GM19372 (cell line): ENCODE measurements around the gene DEFB118.
"Not testable (repeated sequence)": the region's sequence is repeated elsewhere in the genome, so short reads cannot be mapped to it uniquely, and the experiment has no call there.

Experiments
- ATAC-seq: cut with Tn5 transposase; IDR thresholded peaks from one replicate; pipeline ENCODE4 v1.9.1; 2021; ENCODE audit warnings: mild to moderate bottlenecking, low read depth, moderate library complexity; ENCODE audit not compliant: unreplicated experiment

DEFB118 gene, protein sequence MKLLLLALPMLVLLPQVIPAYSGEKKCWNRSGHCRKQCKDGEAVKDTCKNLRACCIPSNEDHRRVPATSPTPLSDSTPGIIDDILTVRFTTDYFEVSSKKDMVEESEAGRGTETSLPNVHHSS

DNA sequence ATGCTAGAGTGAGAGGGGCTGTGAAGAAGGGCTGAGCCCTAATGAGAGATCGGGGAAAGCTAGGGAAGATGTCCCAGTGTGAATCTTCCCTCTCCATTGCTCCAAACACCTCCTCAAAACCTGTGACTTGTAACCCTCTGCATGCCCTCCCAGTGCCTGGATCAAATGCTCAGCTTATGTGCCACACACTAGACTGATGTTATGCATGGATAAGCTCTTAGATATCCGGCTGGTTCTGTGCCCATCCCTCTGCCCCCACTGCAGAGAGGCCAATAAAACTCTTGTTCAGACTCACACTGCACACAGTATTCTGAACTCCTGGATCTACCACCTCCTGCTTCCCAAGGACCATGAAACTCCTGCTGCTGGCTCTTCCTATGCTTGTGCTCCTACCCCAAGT is at the start of gene DEFB118:
TSS of gene DEFB118 (plus strand) at position 301 of the 400 bp plus-strand sequence. CDS start at position 351, 50 bp downstream.
- ATAC-seq: no peak

DNA sequence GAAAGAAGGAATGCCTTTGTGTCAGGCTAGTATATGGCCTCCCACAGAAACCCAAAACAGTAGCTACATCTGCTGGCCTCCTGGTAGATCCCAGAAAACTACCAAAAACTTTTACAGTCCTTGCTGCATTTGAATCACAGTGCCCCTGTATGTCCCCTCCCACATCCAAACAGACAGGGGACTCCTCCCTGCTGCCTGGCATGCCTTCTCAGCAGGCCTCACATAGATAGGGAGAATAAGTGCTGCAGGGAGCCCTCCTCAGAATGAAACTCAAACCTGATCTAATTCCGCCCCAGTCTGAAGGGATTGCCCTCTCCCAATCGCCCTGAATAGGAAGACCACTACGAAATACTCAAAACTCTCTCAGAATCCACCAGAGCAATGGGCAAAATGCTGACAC is 45.9 kb upstream of the DEFB118 start:
- ATAC-seq: no peak

DNA sequence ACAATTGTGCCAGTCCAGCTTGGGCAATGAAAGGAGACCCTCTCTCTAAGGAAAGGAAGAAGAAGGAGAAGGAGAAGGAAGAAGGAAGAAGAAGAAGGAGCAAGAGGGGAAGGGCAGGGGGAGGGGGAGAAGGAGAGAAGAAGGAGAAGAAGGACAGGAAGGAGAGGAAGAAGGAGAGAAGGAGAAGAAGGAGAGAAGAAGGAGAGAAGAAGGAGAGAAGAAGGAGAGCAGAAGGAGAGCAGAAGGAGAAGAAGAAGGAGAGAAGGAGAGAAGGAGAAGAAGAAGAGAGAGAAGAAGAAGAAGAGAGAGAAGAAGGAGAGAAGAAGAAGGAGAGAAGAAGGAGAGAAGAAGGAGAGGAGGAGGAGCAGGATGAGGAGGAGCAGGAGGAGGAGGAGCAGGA is 37.5 kb upstream of the DEFB118 start:
- ATAC-seq: no peak

DNA sequence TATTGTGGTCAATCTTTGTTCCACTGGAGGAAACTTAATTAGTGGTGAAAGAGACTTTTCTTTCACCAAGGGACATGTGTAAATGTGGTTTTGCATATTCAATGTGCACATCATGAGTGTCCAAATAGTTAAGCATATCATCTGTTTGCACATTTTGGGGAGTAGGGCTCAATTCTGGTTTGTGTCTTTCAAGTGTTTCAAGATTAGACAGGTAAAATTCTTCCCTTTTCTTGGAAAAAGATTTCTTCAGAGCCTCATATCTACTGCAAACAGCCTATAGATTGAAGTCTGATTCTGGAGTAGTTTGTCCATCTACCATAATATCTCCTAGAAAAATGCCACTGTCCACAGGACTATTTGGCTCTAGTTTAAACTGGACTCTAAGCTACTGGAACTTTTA is 26.9 kb upstream of the DEFB118 start:
- ATAC-seq: no peak

DNA sequence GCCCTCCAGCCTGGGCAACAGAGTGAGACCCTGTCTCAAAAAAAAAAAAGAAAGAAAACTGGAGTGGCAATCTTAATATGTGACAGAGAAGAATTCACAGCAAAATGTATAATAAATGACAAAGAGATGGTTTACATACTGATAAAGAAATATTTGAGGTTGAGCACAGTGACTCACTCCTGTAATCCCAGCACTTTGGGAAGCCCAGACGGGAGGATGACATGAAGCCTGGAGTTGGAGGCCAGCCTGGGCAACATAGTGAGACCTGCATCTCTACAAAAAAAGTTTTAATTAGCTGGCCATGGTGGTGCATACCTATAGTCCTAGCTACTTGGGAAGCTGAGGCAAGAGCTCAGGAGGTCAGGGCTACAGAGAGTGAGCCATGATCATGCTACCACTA is 12.4 kb upstream of the DEFB118 start:
- no peak for ATAC-seq

DNA sequence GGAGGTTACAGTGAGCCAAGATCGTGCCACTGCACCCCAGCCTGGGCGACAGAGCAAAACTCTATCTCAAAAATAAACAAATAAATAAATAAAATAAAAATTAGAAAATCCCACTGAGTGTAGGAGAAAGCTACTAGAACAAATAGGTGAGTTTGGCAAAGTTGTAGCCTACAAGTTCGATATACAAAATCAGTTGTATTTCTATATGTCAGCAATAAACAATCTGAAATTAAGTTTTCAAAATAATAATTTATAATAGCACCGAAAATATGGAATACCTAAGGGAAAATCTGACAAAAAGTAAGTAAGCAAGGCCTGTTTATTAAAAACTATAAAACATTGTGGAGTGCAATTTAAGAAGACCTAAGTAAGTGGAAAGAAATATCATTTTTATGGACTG is 5.1 kb upstream of the DEFB118 start:
- ATAC-seq: no peak

DNA sequence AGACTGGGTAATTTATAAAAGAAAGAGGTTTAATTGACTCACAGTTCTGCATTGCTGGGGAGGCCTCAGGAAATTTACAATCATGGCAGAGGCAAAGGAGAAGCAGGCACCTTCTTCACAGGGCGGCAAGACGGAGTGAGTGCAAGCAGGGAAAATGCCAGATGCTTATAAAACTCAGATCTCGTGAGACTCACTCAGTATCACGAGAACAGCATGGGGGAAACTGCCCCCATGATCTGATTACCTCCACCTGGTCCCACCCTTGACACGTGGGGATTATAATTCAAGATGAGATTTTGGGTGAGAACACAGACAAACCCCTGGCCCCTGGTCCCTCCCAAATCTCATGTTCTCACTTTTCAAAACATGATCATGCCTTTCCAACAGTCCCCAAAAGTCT is 4.1 kb upstream of the DEFB118 start:
- ATAC-seq: not testable (repeated sequence)

DNA sequence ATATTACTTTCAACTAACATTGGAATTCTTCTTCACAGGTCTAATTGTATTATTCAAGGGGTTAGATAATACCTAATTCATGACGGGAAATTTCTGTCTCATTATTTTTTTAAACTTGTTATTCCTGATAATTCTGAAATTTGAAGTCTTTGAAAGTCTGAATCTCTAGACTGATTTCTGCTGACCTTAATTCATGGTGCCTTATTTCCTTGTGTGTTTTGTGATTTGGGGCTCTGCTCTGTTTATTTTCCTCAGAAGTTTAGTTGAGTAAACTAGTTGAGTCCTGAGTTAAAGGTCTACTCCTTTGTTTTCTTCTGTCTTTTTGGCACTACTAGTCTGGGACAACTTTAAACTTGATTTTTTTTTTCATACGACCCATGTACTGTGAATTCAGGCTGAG is 5.9 kb downstream of the DEFB118 start:
- no peak for ATAC-seq

DNA sequence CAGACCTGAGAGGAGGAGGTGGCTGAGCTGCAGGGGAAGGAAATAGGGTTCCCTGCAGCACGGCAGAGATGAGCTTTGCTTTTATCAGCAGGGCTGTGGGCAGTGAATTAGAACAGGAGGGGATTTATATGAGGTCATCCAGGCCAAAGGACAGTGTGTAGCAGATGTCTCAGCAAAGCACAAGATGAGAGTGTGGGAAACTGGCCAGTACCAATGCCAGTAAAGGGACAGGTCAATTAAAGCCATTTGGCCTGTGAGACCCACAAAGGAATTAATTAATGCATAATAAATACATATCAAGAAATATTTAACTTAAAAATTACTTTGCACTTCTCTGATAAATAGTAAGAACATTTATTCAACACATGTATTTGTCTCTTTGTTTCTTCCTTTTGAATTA is 22.1 kb downstream of the DEFB118 start, which contains the start of gene DEFB119:
TSS of gene DEFB119 (minus strand) at position 101 of the 400 bp plus-strand sequence. CDS start 107 bp downstream, outside the sequence.
- ATAC-seq: no peak

DNA sequence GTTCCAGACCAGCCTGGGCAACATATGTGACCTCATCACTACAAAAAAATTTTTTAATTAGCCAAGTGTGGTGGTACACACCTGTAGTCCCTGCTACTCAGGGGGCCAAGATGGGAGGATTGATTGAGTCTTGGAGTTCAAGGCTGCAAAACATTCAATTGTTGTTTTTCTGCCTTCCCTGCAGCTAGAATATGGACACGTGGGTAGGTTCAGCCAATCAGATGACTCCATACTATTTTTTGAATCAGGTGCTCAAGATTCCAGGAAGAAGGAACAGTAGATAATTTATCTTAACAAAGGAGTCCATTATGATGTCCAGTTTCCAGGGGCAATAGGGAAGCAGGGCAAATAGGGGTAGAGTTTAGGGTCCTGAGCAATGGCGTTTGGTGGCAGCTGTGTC is 24.4 kb downstream of the DEFB118 start:
- no peak for ATAC-seq

DNA sequence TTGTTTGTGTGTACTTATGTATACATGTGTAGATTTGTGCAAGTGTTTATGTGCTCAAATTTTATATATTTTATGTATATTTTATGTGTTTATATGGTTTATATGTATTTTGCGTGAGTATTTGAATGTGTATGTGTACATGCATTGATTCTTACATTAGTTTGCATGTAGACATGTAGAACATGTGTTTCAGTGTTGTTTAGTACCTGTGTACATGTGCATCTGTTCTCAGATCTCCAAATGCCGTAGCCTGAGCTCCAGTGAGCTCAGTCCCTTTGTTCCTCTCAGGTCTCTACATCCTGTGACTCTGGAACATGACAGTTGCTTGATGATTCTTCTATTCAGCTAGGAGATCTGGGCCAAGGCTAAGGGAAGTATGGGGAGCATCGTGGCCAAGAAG is 26.5 kb downstream of the DEFB118 start:
- ATAC-seq: no peak

DNA sequence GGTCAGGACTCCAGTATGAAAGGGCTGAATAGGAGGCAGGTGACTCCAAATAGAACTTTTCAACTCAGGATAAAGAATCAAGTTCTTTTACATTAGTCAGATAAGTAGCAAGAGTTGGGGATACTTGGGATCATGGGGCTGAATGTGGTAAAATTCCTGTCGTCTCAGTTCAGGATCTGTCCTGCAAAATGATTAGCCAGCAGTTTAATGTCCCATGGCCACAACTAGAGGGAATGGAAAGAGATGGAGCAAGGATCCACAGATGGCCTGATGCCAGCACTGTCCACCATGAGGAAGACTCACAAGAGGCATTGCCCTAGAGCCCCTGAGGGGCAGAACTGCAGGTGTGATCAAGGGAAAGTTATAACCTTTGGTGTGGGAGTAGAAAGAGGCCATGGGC is 35.5 kb downstream of the DEFB118 start:
- ATAC-seq: no peak

DNA sequence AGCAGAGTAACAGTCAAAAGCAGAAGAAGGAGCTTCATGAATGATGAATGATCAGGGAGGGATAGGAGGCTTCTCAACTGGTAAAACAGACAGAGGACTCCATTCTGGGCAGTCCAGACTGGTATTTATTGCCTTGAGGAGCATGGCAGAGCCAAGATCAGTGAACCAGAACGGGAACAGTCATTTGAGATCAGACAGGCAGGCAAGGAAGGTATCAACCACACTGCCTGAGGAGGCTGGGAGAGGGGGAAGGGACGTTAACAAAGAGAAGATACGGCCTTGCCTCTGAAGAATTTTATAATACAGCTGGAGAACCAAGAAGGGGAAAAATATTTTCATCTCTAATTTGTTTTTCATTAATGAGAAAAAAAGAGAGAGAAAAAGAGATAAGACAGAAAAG is 37.7 kb downstream of the DEFB118 start, which contains the start of gene DEFB121:
TSS of gene DEFB121 (minus strand) at position 101 of the 400 bp plus-strand sequence. CDS start at position 38, 63 bp downstream.
- no peak for ATAC-seq

DNA sequence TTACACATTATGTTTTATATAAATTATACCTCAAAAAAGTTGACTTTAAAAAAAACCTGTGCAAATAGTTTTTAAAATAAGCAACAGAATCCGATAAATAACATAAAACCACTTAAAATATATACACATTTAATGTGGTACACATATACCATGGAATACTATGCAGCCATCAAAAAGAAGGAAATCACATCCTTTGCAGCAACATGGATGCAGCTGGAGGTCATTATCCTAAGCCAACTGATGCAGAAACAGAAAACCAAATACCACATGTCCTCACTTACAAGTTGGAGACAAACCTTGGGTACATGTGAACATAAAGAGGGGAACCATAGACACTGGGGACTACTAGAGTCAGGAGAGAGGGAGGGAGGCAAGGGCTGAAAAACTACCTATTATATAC is 41.6 kb downstream of the DEFB118 start:
- no peak for ATAC-seq

DNA sequence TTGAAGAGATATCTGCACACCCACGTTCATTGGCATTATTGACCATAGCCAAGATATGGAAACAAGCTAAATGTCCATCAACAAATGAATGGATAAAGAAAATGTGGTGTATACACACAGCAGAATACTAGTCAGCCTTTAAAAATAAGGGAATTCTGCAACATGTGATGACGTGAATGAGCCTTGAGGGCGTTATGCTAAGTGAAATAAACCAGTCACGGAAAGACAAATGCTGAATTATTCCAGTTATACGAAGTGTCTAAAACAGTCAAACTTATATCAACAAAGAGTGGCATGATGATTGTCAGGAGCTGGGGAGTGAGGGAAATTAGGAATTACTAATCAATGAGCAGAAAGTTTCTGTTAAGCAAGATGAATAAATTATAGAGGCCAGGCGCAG is 46.0 kb downstream of the DEFB118 start:
- ATAC-seq: no peak

DNA sequence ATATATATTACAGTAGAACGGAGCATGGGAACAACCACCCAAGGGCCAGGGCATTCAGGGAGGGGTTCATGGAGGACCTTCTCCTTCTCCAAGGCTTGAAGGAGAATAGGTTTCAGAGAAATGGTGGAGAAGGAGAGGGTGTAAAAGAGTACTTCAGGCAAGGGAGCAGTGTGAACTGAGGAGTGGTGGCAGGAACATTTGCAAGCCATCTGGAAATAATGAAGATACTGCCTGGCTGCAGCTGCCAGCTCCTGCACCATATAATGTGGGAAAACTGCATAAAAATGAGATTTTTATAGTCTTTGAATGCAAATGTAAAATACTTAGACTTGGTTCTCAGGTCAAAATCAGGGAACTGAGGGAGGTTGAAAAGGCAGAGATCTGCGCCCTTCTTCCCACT is 47.3 kb downstream of the DEFB118 start:
- no peak for ATAC-seq

DNA sequence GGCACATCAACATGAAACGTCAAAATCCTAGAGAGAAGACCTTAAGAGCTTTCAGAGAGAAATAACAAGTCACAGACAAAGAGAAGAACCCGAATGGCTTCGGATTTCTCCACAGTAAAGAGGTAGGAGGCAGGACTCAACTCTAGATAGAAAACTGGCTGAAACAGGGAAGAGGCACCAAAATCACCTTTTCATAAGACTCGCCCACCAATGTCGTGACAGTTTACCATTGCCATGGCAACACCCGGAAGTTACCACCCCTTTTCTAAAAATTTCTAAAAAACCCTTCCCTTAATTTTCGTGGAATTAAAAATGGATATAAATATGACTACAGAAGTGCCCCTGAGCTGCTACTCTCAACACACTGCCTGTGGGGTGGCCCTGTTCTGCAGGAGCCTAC is 49.9 kb downstream of the DEFB118 start:
- ATAC-seq: no peak
